GM13976 (cell line): Measurements from ENCODE around the gene CNGA3.
A peak's percentile ranks its signal among the peaks of the same experiment; 100 is the strongest.

Experiments used
- DNase-seq: peaks from one replicate; pipeline ENCODE4 v3.0.0; 2012; ENCODE audit warnings: low spot score
- CTCF ChIP-seq: IDR thresholded peaks from 2 replicates; pipeline ENCODE4 v1.5.1; 2012; ENCODE audit warnings: borderline replicate concordance, mild to moderate bottlenecking; ENCODE audit not compliant: insufficient read depth; ENCODE audit errors: extremely low read depth, missing control alignments, control extremely low read depth
- in situ Hi-C: fragments of 300-500 bp; cut with MboI; formaldehyde crosslinking; loops from one replicate; pipeline ENCODE4 v1.12.0; 2022; ENCODE audit warnings: low sequenced_read_pairs, mixed read lengths, inconsistent platforms; ENCODE audit not compliant: unreplicated experiment

The CNGA3 gene

GRCh38 chr2:98442488-98442887, 96.2 kb downstream of the CNGA3 start:
- DNase-seq, result no peak
- TF ChIP-seq CTCF, result no peak
- in situ Hi-C loops, result no loop called here

GRCh38 chr2:98444436-98445176, 98.3 kb downstream of the CNGA3 start, which contains the start of gene INPP4A:
TSS of gene INPP4A (plus strand) at chr2:98444858. CDS start at chr2:98520049, 75,191 bp downstream.
- in situ Hi-C loops, result no loop called here
- peak; percentile 91 for DNase-seq
- TF ChIP-seq CTCF, result peak; percentile 43

GRCh38 chr2:98445177-98445682, 99.0 kb downstream of the CNGA3 start:
- peak; percentile 42 for DNase-seq
- in situ Hi-C loops, result no loop called here
- no peak for TF ChIP-seq CTCF

- in situ Hi-C loops, result no loop called here
- no peak for DNase-seq
- no peak for TF ChIP-seq CTCF
These were observed 99.7 kb downstream of the CNGA3 start for GRCh38 chr2:98445683-98446581.

- DNase-seq, result no peak
- no peak for TF ChIP-seq CTCF
- in situ Hi-C loops, result no loop called here
These were observed 100.6 kb downstream of the CNGA3 start for GRCh38 chr2:98446850-98447249.
